Natural killer cell treated with Interleukin-12 subunit alpha and Interleukin-12 subunit beta and Interleukin-15 and Interleukin-18, amount 100 ng/mL, for 72 hours (primary cell): ENCODE data around the gene MEFV. TPM values are rescaled to one million over a fixed set of nuclear protein-coding genes. Genes with fewer than 3 reads are reported as not detected.
"Not testable (repeated sequence)": the region's sequence is repeated elsewhere in the genome, so short reads cannot be mapped to it uniquely, and the experiment has no call there.

ENCODE experiments used
- ATAC-seq, 2 donors: fragments of 150-1000 bp; cut with Tn5 transposase in 1 of 2; sonication (Bioruptor Pico), chemical (Tn5 transposase) in 1 of 2; 2 replicates each; pipeline ENCODE4 v1.10.0; 2021
- DNase-seq: peaks from one replicate; pipeline ENCODE4 v3.0.0; 2022; ENCODE audit warnings: low spot score
- H3K27ac Mint-ChIP-seq, 2 donors: 1 replicate in 1 of 2; 2 replicates in 1 of 2; pipeline ENCODE4 v1.8.0; 2022; ENCODE audit warnings: mixed read lengths in 2 of 2, mild to moderate bottlenecking in 1 of 2, moderate library complexity in 1 of 2
- H3K27me3 Mint-ChIP-seq, 2 donors: 1 replicate in 1 of 2; 2 replicates in 1 of 2; pipeline ENCODE4 v1.8.0; 2022; ENCODE audit warnings: mixed read lengths in 2 of 2
- H3K36me3 Mint-ChIP-seq: one replicate; pipeline ENCODE4 v1.8.0; 2022; ENCODE audit warnings: mixed read lengths
- H3K4me1 Mint-ChIP-seq, 2 donors: 1 replicate in 1 of 2; 2 replicates in 1 of 2; pipeline ENCODE4 v1.8.0; 2022; ENCODE audit warnings: low read depth in 2 of 2, mixed read lengths in 2 of 2, mild to moderate bottlenecking in 1 of 2
- H3K4me3 Mint-ChIP-seq: one replicate; pipeline ENCODE4 v1.8.0; 2022; ENCODE audit warnings: mixed read lengths
- H3K9me3 Mint-ChIP-seq: 2 replicates; pipeline ENCODE4 v1.8.0; 2022; ENCODE audit warnings: mixed read lengths
- total RNA-seq, 2 donors: library from RNA; stranded (reverse); gene quantifications; one replicate each; pipeline ENCODE4 v1.2.3, GENCODE V29; 2022

Gene MEFV
- total RNA-seq, 2 donors from 2014 or later, result 0.26 to 0.31 TPM

DNA sequence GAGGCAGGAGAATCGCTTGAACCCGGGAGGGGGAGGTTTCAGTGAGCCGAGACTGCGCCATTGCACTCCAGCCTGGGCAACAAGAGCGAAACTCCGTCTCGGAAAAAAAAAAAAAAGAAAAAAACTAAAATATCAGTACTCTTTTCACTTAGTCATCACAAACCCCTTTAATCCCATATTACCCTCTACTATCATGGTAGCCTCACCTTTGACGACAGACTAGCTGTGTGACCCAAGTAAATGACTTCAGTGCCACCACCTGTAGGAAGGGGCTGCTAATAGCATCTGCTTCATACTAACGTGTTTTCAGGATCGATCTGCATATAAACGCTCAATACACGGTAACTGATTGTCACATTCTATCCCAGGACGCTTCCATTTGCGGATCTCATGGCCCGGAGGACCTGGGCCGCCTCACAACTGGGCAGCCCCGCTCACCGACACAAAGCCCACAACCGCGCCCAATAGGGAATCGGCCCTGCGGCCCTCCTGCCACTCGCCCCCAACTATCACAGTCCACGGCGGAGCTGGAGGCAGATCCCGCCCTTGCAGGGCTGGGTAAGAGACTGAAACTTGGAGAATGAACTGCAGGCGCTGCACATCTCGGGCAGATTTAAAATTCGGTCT, 25.8 kb upstream of the MEFV start:
- peaks cover 24 to 25% of the 10 kb centered on the region in 2 donors for H3K4me1 Mint-ChIP-seq
- H3K36me3 Mint-ChIP-seq, result peaks cover 14% of the 10 kb centered on the region
- ATAC-seq (peak; percentile 38 to 52), DNase-seq (no peak)
- H3K27ac Mint-ChIP-seq, result peak overlapping the region; percentile 91 to 95
- H3K4me3 Mint-ChIP-seq, result peak overlapping the region; percentile 95
- H3K9me3 Mint-ChIP-seq, result no peaks in the 10 kb centered on the region
- H3K27me3 Mint-ChIP-seq, result no peaks in the 10 kb centered on the region

DNA sequence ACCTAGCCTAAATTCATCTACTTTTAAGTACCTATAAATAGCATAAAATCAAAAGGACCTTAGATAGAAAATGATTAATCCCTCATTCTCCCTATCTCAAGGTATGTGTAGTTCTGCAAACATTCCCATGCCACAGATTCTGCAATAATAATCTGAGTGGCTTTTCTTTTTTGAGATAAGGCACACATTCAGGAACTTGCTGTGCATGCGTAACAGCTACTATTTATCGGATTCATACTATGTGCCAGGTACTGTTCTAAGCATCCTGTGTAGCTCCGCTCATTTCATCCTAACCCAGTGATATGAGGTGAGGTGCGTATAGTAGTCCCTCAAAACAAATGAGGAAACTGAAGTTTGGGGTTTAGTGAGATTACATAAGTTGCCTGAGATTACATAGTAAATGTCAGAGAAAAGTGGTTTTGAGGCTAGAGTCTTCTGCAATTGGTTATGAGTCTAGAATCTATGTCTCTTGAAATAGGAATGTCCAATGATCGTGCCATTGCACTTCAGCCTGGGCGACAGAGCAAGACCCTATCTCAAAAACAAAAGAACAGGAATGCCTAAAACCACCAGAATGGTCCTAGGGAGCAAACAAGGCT, 24.9 kb upstream of the MEFV start:
- H3K27ac Mint-ChIP-seq, result no peak overlapping the region
- DNase-seq, result no peak
- H3K4me1 Mint-ChIP-seq, result peaks cover 24 to 25% of the 10 kb centered on the region in 2 donors
- no peaks in the 10 kb centered on the region for H3K9me3 Mint-ChIP-seq
- ATAC-seq, result no peak
- peaks cover 10% of the 10 kb centered on the region for H3K36me3 Mint-ChIP-seq
- H3K4me3 Mint-ChIP-seq, result peak overlapping the region; percentile 57
- no peaks in the 10 kb centered on the region for H3K27me3 Mint-ChIP-seq

DNA sequence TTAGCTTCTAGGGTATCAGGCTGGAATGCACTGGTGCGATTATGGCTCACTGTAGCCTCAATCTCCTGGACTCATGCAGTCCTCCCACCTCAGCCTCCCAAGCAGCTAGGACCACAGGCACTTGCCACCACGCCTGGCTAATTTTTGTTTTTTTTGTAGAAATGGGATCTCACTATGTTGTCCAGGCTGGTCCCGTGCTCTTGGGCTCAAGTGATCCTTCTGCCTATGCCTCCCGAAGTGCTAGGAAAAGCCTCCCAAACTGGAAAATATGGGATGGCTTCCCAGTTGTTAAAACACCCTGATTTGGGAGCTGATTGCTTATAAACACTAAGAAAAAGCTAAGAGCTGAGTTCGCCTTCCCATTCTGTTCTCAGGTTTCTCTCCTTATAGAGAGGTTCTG, 20.2 kb upstream of the MEFV start:
- ATAC-seq, result no peak
- Mint-ChIP-seq H3K27me3 (no peaks in the 10 kb centered on the region), H3K36me3 (no peaks in the 10 kb centered on the region), H3K27ac (no peak overlapping the region), H3K4me3 (no peak overlapping the region), H3K9me3 (no peaks in the 10 kb centered on the region), H3K4me1 (peaks cover 0 to 3% of the 10 kb centered on the region in 2 donors)
- DNase-seq, result no peak

DNA sequence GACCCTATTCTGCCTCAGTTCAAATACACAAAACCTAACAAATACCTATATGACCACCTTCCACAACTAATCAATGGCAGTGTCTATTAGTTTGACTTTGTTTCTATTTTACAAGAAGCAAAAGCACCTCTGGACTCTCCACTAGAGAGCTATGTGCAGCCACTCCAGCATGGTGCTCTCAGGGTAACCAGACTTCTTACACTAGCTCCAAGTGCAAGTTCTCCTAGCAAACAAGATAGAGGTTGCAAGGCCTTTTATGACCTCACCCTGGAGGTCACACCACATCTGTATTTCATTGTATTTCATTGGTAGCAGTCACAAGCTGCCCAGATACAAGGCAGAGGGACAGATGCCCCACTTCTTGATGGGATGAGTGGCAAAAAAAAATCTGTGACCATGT, 18.5 kb upstream of the MEFV start:
- H3K4me1 Mint-ChIP-seq, result peaks cover 0 to 3% of the 10 kb centered on the region in 2 donors
- no peak overlapping the region for H3K4me3 Mint-ChIP-seq
- DNase-seq, result no peak
- no peaks in the 10 kb centered on the region for H3K27me3 Mint-ChIP-seq
- H3K9me3 Mint-ChIP-seq, result no peaks in the 10 kb centered on the region
- H3K27ac Mint-ChIP-seq, result no peak overlapping the region
- no peak for ATAC-seq
- no peaks in the 10 kb centered on the region for H3K36me3 Mint-ChIP-seq

GRCh38 chr16:3274490-3274889, 18.1 kb upstream of the MEFV start:
- Mint-ChIP-seq H3K4me1 (peaks cover 0 to 3% of the 10 kb centered on the region in 2 donors), H3K4me3 (no peak overlapping the region), H3K9me3 (no peaks in the 10 kb centered on the region), H3K27ac (no peak overlapping the region), H3K36me3 (no peaks in the 10 kb centered on the region), H3K27me3 (no peaks in the 10 kb centered on the region)
- DNase-seq (no peak), ATAC-seq (no peak)

GRCh38 chr16:3271281-3271680, 14.8 kb upstream of the MEFV start:
- H3K27me3 Mint-ChIP-seq, ATAC-seq, DNase-seq, H3K4me1 Mint-ChIP-seq, H3K27ac Mint-ChIP-seq, H3K9me3 Mint-ChIP-seq, H3K4me3 Mint-ChIP-seq, H3K36me3 Mint-ChIP-seq: not testable (repeated sequence)

GRCh38 chr16:3270718-3271117, 14.3 kb upstream of the MEFV start:
- H3K36me3 Mint-ChIP-seq, H3K27ac Mint-ChIP-seq, ATAC-seq, H3K9me3 Mint-ChIP-seq, H3K4me1 Mint-ChIP-seq, DNase-seq, H3K27me3 Mint-ChIP-seq, H3K4me3 Mint-ChIP-seq: not testable (repeated sequence)

DNA sequence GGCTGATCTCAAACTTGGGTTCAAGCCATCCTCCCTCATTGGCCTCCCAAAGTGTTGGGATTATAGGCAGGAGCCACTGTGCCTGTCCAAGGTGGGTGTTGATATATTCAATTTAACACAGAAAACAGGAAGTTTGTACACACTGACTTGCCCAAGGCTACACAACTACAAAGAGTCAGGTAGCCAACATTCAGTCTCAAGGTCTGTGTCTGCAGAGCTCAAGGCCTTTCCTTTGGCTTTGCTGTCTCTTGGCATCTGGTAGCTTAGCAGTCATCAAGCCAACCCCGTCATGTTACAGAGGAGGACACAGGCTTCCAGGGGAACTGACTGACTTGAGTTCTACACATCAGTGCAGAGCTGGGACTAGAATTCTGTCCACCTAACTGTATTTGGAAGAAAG, 11.9 kb upstream of the MEFV start:
- Mint-ChIP-seq H3K27ac (no peak overlapping the region), H3K9me3 (no peaks in the 10 kb centered on the region), H3K36me3 (no peaks in the 10 kb centered on the region), H3K4me1 (peaks cover 12 to 13% of the 10 kb centered on the region in 2 donors), H3K27me3 (no peaks in the 10 kb centered on the region), H3K4me3 (no peak overlapping the region)
- no peak for DNase-seq
- ATAC-seq, result no peak

DNA sequence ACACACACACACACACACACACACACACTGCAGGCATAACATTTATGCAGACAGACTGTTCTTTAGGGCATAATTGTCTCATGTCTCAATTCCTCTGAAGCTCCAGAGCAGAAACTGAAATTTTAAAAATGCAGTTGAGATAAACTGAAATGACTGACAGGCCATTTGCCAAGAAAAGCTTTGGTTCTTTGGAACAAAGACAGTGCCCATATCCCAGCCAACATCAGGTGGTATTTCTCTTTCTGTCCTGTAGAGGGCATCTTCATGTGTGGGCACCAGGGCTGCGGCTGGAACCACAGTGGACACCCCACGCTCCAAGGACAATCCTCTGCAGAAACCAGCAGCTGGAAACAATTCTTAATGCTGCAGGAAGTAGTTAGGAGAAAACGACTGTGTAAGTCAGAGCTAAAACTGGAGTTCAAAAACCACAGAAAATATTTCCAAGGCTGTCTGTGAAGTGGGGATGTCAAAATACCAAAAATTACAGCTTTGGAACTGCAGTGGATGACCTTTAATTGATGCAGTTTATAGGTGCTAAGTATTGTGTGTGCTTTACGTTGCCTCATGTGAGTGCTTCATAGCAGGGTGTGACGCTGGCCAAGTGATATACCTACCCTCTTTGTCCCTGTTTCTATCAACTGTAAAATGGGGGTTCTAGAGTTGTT, 10.6 kb upstream of the MEFV start:
- no peak for ATAC-seq
- Mint-ChIP-seq H3K36me3 (no peaks in the 10 kb centered on the region), H3K27ac (no peak overlapping the region), H3K4me3 (no peak overlapping the region), H3K27me3 (no peaks in the 10 kb centered on the region), H3K9me3 (no peaks in the 10 kb centered on the region), H3K4me1 (peaks cover 15 to 24% of the 10 kb centered on the region in 2 donors)
- no peak for DNase-seq

DNA sequence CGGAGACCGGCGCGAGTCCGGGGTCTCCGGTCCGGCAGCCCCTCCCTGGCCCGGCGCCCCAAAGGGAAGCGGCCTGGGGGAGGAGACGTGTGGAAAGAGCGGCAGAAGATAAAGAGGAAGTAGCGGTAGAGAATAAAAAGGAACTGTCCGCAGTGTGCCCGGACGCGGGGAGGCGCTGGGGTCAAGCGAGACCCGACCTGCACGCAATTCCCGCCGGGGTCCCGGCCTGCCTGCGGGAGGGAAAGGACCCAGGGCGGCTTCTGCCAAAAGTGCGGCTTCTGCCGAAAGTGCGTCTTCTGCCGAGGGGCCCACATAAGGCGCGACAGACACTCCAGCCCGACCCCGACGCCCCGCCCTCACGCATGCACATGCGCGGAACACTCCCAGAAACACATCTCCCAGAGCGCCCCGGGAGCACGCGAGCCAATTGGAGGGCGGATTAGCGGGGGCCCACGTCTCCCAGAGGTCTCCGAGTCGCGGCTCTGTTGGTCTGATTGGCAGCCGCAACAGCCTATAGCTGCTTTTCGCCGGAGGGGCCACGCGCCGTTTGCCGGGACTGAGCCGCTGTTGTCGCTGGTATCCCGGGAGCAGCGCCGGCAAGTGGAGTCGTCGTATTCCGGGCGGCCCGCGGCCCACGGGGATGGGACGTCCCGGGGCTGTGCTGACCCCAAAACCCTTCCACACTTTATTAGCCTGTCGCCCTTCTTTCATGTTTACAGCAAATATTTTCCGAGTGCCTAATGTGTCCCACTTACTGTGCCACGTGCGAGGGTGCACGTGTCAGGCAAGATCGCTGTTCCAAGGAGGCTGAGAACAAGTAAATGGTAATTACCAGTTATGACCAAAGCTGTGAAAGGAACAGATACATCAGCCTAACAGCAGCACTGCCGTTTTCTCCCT, 8.0 kb upstream of the MEFV start:
- peak; percentile 91 to 94 for ATAC-seq
- no peaks in the 10 kb centered on the region for H3K36me3 Mint-ChIP-seq
- H3K9me3 Mint-ChIP-seq, result no peaks in the 10 kb centered on the region
- no peaks in the 10 kb centered on the region for H3K27me3 Mint-ChIP-seq
- DNase-seq, result peak; percentile 99
- peak overlapping the region; percentile 89 to 96 for H3K27ac Mint-ChIP-seq
- peak overlapping the region; percentile 93 for H3K4me3 Mint-ChIP-seq
- peaks cover 15 to 29% of the 10 kb centered on the region in 2 donors for H3K4me1 Mint-ChIP-seq

GRCh38 chr16:3262517-3262916, 6.1 kb upstream of the MEFV start:
- Mint-ChIP-seq H3K4me3 (peak overlapping the region; percentile 93), H3K4me1 (peaks cover 20 to 33% of the 10 kb centered on the region in 2 donors), H3K36me3 (no peaks in the 10 kb centered on the region), H3K27me3 (peaks cover 2 to 7% of the 10 kb centered on the region in 2 donors), H3K27ac (peak overlapping the region; percentile 89 to 96), H3K9me3 (no peaks in the 10 kb centered on the region)
- DNase-seq, result no peak
- ATAC-seq, result no peak

DNA sequence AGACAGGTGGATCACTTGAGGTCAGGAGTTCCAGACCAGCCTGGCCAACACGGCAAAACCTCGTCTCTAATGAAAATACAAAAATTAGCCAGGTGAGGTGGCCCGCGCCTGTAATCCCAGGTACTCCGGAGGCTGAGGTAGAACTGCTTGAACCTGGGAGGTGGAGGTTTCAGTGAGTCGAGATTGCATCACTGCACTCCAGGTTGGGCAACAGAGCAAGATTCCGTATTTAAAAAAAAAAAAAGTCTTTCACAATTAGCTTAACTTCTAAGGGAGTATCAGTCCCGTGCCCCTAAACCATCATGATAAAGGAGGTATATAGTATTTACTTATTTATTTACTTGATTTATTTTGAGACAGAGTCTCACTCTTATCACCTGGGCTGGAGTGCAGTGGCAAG, 3.4 kb upstream of the MEFV start:
- no peaks in the 10 kb centered on the region for H3K9me3 Mint-ChIP-seq
- H3K27me3 Mint-ChIP-seq, result peaks cover 2 to 7% of the 10 kb centered on the region in 2 donors
- H3K36me3 Mint-ChIP-seq, result no peaks in the 10 kb centered on the region
- H3K4me1 Mint-ChIP-seq, result peaks cover 15 to 27% of the 10 kb centered on the region in 2 donors
- DNase-seq (no peak), ATAC-seq (no peak)
- H3K4me3 Mint-ChIP-seq, result no peak overlapping the region
- no peak overlapping the region for H3K27ac Mint-ChIP-seq

DNA sequence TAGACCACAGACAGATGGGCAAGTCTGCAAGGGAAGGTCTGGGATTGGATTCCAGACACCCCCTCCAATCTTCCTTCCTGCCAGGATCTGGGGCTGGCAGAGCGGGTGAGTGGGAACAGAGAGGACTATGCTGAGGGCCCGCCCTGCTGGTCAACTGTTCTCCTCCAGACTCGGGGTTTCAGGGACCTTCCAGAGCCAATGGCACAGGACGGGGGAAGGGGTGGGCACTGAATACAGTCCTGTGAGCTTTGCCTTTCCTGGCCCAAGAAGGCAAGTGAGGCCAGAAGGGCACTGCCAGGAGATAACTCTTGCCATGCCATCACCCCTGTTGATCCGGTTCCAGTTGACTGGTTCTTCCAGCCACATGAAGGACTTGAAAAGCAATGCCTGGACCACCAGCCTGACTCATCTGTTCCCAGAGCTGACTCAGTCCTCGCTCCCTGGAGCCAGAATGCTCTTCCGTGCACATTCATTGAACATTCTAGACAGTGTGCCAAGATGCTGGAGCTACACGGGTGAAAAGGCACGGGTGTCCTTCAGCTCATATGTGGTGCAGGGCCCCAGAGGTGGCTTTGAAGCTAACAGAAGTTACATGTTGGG, 533 bp upstream of the MEFV start:
- DNase-seq (no peak), ATAC-seq (no peak)
- H3K4me1 Mint-ChIP-seq, result peaks cover 5 to 9% of the 10 kb centered on the region in 2 donors
- H3K27ac Mint-ChIP-seq, result no peak overlapping the region
- no peaks in the 10 kb centered on the region for H3K9me3 Mint-ChIP-seq
- H3K36me3 Mint-ChIP-seq, result no peaks in the 10 kb centered on the region
- H3K27me3 Mint-ChIP-seq, result peaks cover 2 to 7% of the 10 kb centered on the region in 2 donors
- H3K4me3 Mint-ChIP-seq, result no peak overlapping the region
